GM12891 (cell line): Measurements from ENCODE around the gene CISH.

Experiments used
- POLR2A ChIP-seq: IDR thresholded peaks from 2 replicates; pipeline ENCODE4 v1.6.1; 2011; ENCODE audit warnings: low read depth, low read length, control low read depth
- SPI1 ChIP-seq: IDR thresholded peaks from 2 replicates; pipeline ENCODE4 v1.6.1; 2011; ENCODE audit warnings: low read depth, low read length, control low read depth

- TF ChIP-seq POLR2A (no peak), SPI1 (no peak)
These were observed 42.5 kb upstream of the CISH start for GRCh38 chr3:50653937-50654595.
